Measurements from ENCODE around the gene TNXB. TPM values are rescaled to one million over a fixed set of nuclear protein-coding genes. Genes with fewer than 3 reads are reported as not detected.
A peak's percentile ranks its signal among the peaks of the same experiment; 100 is the strongest.
"Not testable (repeated sequence)": the region's sequence is repeated elsewhere in the genome, so short reads cannot be mapped to it uniquely, and the experiment has no call there.

Gene TNXB
- total and polyA plus RNA-seq, 7 experiments from 2014 or later, result 0.43 to 17.2 (median 12.5) TPM; not detected in 1

DNA sequence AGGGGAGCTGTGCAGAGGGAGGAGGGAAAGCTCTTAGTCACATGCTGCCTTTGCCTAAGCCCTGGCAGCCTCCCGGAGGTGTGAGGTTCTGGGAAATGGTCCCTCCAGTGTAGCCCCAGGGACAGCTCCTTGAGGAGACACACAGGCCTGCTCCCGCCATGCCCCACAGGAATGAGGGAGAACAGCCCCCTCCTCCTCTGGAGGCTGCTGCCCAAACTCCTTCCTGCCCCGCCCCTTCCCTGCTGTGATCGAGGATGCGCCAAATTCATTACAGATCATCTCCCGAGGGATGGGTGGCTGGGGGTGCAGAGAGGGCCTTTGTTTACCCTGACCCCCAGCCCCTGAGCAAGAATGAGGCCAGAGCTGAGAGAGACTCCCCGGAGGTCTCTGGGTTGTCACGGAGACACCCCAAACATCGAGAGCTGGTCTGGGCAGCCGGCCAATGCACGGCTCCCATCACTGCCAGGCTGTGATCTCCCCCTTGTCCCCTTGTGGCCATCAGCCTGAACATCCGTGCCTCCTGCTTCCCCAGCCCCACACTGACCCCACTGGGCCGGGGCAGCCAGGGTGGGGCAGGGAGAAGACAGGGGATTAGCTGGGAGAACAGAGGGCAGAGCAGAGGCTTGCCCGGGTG, 62.6 kb downstream of the TNXB start:
- ChIA-PET CTCF (no interaction called here), POLR2A (no interaction called here)
- Mint-ChIP-seq H3K27me3 (peaks cover 0 to 2% (median 0%) of the 10 kb centered on the region in 5 donors), H3K4me3 (no peak overlapping the region), H3K36me3 (peaks cover 0 to under 1% (median 0%) of the 10 kb centered on the region in 5 donors), H3K9me3 (no peaks in the 10 kb centered on the region), H3K4me1 (peaks cover 0 to 6% (median 5%) of the 10 kb centered on the region in 7 donors), H3K27ac (no peak overlapping the region)
- DNase-seq (no peak), ATAC-seq (no peak)
- no peak overlapping the region for H3K27ac ChIP-seq (ENCODE audit: low read depth, low read length)
- H3K9me3 ChIP-seq (ENCODE audit: control insufficient read depth in 2 of 3, low read length in 3 of 3), result no peaks in the 10 kb centered on the region
- no peaks in the 10 kb centered on the region for H3K27me3 ChIP-seq (ENCODE audit: control insufficient read depth in 2 of 2, insufficient read depth in 2 of 2, low read length in 2 of 2)
- intact Hi-C loops (cut with micrococcal nuclease), result no loop called here
- H3K4me3 ChIP-seq (ENCODE audit: low read length), result no peak overlapping the region
- no peaks in the 10 kb centered on the region for H3K4me1 ChIP-seq (ENCODE audit: control insufficient read depth in 2 of 2, insufficient read depth in 2 of 2, low read length in 2 of 2)
- no peaks in the 10 kb centered on the region for H3K36me3 ChIP-seq (ENCODE audit: control insufficient read depth in 2 of 3, insufficient read depth in 3 of 3, low read length in 3 of 3)

DNA sequence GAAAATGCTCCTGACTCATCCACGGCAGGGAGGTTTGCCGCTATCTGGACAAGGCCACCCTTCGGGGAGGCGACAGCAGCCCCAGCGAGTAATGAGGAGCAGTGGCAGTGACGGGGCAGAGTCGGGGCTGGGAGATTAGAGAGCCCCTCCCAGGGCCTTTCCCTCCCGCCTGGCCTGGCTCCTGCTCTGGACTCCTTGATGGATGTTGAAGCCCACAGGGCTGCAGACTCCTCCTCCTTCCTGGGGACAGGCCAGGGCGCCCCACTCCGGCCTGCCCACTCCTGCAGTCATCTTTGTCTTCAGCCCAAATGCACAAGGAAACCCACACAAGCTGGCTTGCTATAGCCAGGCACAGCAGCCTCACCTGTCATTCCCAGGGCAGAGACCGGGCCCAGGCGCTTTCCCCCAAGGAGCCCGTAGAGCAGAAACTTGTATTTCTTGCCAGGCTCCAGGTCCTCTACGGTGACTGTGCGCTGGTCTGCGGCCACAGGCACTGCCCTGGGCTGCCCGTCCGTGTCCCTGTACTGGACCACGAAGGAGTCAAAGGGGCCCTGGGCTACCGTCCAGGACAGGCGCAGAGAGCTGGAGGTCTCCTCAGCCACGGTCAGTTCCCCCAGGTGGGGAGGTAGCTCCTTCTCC, 63.2 kb downstream of the TNXB start:
- intact Hi-C loops (cut with micrococcal nuclease), result no loop called here
- DNase-seq (no peak), ATAC-seq (no peak)
- ChIA-PET CTCF (no interaction called here), POLR2A (no interaction called here)
- Mint-ChIP-seq H3K4me1 (peaks cover 0 to 6% (median 5%) of the 10 kb centered on the region in 7 donors), H3K36me3 (no peaks in the 10 kb centered on the region), H3K4me3 (no peak overlapping the region), H3K27ac (no peak overlapping the region), H3K9me3 (no peaks in the 10 kb centered on the region), H3K27me3 (peaks cover 0 to 2% (median 0%) of the 10 kb centered on the region in 5 donors)
- H3K4me1 ChIP-seq (ENCODE audit: control insufficient read depth in 2 of 2, insufficient read depth in 2 of 2, low read length in 2 of 2), result no peaks in the 10 kb centered on the region
- no peak overlapping the region for H3K27ac ChIP-seq (ENCODE audit: low read depth, low read length)
- no peaks in the 10 kb centered on the region for H3K9me3 ChIP-seq (ENCODE audit: control insufficient read depth in 2 of 3, low read length in 3 of 3)
- H3K4me3 ChIP-seq (ENCODE audit: low read length), result no peak overlapping the region
- H3K36me3 ChIP-seq (ENCODE audit: control insufficient read depth in 2 of 3, insufficient read depth in 3 of 3, low read length in 3 of 3), result no peaks in the 10 kb centered on the region
- H3K27me3 ChIP-seq (ENCODE audit: control insufficient read depth in 2 of 2, insufficient read depth in 2 of 2, low read length in 2 of 2), result no peaks in the 10 kb centered on the region

DNA sequence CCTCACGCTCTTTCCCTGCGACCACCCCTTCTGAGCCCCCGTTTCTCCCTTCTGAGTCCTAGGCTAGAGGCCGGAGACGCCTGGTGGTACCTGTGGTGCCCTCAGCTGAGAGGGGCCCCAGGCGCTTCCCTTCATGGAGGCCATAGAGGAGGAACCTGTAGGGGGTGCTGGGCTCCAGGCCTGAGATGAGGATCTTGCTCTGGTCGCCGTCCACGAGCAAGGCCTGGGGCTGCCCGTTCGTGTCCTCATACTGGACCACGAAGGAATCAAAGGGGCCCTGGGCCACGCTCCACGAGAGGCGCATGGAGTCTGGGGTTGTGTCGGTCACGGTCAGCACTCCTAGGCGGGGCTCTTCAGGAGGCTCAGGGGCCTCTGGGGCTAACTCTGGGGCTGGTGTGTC, 64.2 kb downstream of the TNXB start:
- H3K9me3 ChIP-seq (ENCODE audit: control insufficient read depth in 2 of 3, low read length in 3 of 3); H3K9me3 Mint-ChIP-seq; intact Hi-C loops (cut with micrococcal nuclease); ATAC-seq; DNase-seq; H3K27me3 Mint-ChIP-seq; H3K4me1 Mint-ChIP-seq; POLR2A ChIA-PET; H3K4me1 ChIP-seq (ENCODE audit: control insufficient read depth in 2 of 2, insufficient read depth in 2 of 2, low read length in 2 of 2); H3K27me3 ChIP-seq (ENCODE audit: control insufficient read depth in 2 of 2, insufficient read depth in 2 of 2, low read length in 2 of 2); H3K4me3 ChIP-seq (ENCODE audit: low read length); H3K27ac ChIP-seq (ENCODE audit: low read depth, low read length); H3K27ac Mint-ChIP-seq; H3K4me3 Mint-ChIP-seq; CTCF ChIA-PET; H3K36me3 Mint-ChIP-seq; H3K36me3 ChIP-seq (ENCODE audit: control insufficient read depth in 2 of 3, insufficient read depth in 3 of 3, low read length in 3 of 3): not testable (repeated sequence)

DNA sequence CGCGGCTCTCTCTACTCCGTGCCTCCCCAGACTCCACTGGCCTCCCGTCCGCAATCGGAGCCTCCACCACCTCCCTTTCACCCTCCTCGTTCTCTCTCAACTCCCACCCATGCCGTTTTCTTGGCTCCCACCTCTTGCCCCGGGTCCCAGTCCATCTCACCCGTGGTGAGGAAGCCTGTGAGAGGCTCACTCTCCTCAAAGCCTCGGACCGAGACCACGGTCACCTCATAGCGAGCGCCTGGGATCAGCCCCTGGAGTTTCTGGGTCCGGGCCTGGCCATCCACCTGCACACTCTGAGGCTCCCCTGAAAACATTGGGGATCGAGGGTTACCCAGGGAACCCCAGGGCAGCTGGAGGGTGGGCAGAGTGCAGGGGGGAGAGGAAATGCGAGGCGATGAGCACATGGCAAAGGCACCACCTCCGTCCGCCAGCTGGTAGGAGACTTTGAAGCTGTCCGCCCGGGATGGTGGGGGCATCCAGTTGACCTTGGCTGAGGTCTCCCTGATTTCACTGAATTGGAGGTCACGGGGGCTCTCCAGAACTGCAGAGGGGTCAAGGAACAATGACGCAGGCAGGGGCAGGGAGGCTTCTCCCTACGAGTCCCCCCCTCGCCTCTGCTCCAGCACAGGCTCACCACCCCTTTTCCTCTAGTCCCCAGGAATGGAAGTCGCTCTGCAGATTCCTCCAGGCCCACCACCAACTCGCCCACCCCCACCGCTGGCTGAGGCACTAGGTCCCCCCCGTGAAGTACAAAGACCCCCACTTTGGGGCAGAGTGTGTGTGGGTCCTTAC, 65.4 kb downstream of the TNXB start:
- H3K9me3 ChIP-seq (ENCODE audit: control insufficient read depth in 2 of 3, low read length in 3 of 3); intact Hi-C loops (cut with micrococcal nuclease); ATAC-seq; POLR2A ChIA-PET; H3K4me1 ChIP-seq (ENCODE audit: control insufficient read depth in 2 of 2, insufficient read depth in 2 of 2, low read length in 2 of 2); H3K4me3 ChIP-seq (ENCODE audit: low read length); H3K27ac Mint-ChIP-seq; DNase-seq; H3K4me3 Mint-ChIP-seq; H3K27me3 Mint-ChIP-seq; H3K27me3 ChIP-seq (ENCODE audit: control insufficient read depth in 2 of 2, insufficient read depth in 2 of 2, low read length in 2 of 2); H3K36me3 ChIP-seq (ENCODE audit: control insufficient read depth in 2 of 3, insufficient read depth in 3 of 3, low read length in 3 of 3); H3K27ac ChIP-seq (ENCODE audit: low read depth, low read length); H3K9me3 Mint-ChIP-seq; CTCF ChIA-PET; H3K36me3 Mint-ChIP-seq; H3K4me1 Mint-ChIP-seq: not testable (repeated sequence)

DNA sequence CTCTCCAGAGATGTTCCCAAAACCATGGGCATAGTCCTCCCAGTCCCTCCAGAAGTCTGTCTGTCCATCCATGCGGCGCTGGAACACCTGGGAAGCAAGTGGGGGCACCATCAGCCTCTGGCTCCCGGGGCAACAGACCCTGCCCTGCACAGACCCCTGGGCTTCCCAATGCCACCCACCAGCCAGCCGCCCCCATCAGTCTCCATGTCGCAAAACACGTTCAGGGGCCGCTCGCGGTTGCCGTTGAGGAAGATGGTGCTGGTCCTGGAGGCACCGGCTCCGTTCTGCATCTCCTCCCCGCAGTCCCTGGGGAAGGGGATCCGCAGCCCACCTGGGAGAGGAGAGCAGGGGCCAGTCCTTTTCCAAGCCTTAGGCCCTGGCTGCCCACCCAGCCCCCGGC, 66.9 kb downstream of the TNXB start:
- H3K36me3 ChIP-seq (ENCODE audit: control insufficient read depth in 2 of 3, insufficient read depth in 3 of 3, low read length in 3 of 3); H3K4me3 ChIP-seq (ENCODE audit: low read length); H3K27ac ChIP-seq (ENCODE audit: low read depth, low read length); H3K27me3 Mint-ChIP-seq; H3K9me3 ChIP-seq (ENCODE audit: control insufficient read depth in 2 of 3, low read length in 3 of 3); H3K27me3 ChIP-seq (ENCODE audit: control insufficient read depth in 2 of 2, insufficient read depth in 2 of 2, low read length in 2 of 2); CTCF ChIA-PET; DNase-seq; H3K9me3 Mint-ChIP-seq; H3K27ac Mint-ChIP-seq; POLR2A ChIA-PET; H3K4me1 Mint-ChIP-seq; ATAC-seq; H3K36me3 Mint-ChIP-seq; H3K4me3 Mint-ChIP-seq; H3K4me1 ChIP-seq (ENCODE audit: control insufficient read depth in 2 of 2, insufficient read depth in 2 of 2, low read length in 2 of 2); intact Hi-C loops (cut with micrococcal nuclease): not testable (repeated sequence)

DNA sequence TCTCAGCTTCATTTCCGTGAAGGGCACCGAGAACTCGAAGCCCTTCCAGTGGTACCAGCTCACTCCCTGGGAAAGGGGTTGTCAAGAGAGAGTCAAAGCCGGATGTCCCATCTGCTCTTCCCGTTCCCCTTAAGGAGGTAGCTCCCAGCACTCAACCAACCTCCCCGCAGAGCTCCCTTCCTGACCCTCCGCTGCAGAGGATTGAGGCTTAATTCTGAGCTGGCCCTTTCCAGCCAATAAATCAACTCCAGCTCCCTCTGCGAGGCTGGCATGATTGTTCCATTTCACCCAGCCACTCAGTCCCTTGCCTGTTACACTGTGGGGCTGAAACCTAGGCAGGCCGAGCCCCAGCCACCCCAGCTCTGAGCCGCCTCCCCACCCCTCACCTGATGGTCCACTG, 67.8 kb downstream of the TNXB start:
- H3K4me3 ChIP-seq (ENCODE audit: low read length); H3K36me3 ChIP-seq (ENCODE audit: control insufficient read depth in 2 of 3, insufficient read depth in 3 of 3, low read length in 3 of 3); CTCF ChIA-PET; H3K27me3 Mint-ChIP-seq; H3K27ac ChIP-seq (ENCODE audit: low read depth, low read length); H3K4me3 Mint-ChIP-seq; DNase-seq; ATAC-seq; H3K9me3 ChIP-seq (ENCODE audit: control insufficient read depth in 2 of 3, low read length in 3 of 3); H3K4me1 ChIP-seq (ENCODE audit: control insufficient read depth in 2 of 2, insufficient read depth in 2 of 2, low read length in 2 of 2); intact Hi-C loops (cut with micrococcal nuclease); H3K27me3 ChIP-seq (ENCODE audit: control insufficient read depth in 2 of 2, insufficient read depth in 2 of 2, low read length in 2 of 2); H3K9me3 Mint-ChIP-seq; POLR2A ChIA-PET; H3K36me3 Mint-ChIP-seq: not testable (repeated sequence)
- H3K27ac Mint-ChIP-seq, result peak overlapping the region in 1 of 9 donors; percentile 59
- peaks cover 4 to 11% (median 9%) of the 10 kb centered on the region in 7 donors for H3K4me1 Mint-ChIP-seq

DNA sequence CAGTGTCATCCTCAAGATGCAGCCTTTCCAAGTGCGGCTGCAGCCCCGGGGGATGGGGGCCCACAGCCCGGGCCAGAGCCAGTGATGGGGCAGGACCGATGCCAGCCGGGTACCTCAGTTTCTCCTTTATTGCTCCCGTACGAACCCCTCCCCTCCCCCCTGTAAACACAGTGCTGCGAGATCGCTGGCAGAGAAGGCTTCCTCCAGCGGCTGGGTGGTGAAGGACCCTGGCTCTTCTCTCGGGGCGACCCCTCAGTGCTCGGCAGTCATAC, 68.2 kb downstream of the TNXB start:
- CTCF ChIA-PET; H3K27me3 Mint-ChIP-seq; H3K4me1 ChIP-seq (ENCODE audit: control insufficient read depth in 2 of 2, insufficient read depth in 2 of 2, low read length in 2 of 2); ATAC-seq; H3K36me3 ChIP-seq (ENCODE audit: control insufficient read depth in 2 of 3, insufficient read depth in 3 of 3, low read length in 3 of 3); H3K27ac Mint-ChIP-seq; intact Hi-C loops (cut with micrococcal nuclease); H3K27ac ChIP-seq (ENCODE audit: low read depth, low read length); H3K36me3 Mint-ChIP-seq; DNase-seq; H3K9me3 ChIP-seq (ENCODE audit: control insufficient read depth in 2 of 3, low read length in 3 of 3); POLR2A ChIA-PET; H3K4me3 ChIP-seq (ENCODE audit: low read length); H3K4me3 Mint-ChIP-seq; H3K27me3 ChIP-seq (ENCODE audit: control insufficient read depth in 2 of 2, insufficient read depth in 2 of 2, low read length in 2 of 2); H3K9me3 Mint-ChIP-seq: not testable (repeated sequence)
- H3K4me1 Mint-ChIP-seq, result peaks cover 4 to 11% (median 9%) of the 10 kb centered on the region in 7 donors

Measured in naive thymus-derived CD4-positive, alpha-beta T cell (primary cell).